Activated CD4-positive, alpha-beta T cell treated with anti-CD3 and anti-CD28 coated beads, Interleukin-2, amount 10 ng/mL, durations not matched to agents 7 days and 5 days (primary cell): ENCODE results near the gene SKIDA1. TPM values are rescaled to one million over a fixed set of nuclear protein-coding genes. Genes with fewer than 3 reads are reported as not detected.

Experiments
- CTCF ChIA-PET: fragments of 350-600 bp; sonication (Branson Sonifier 250); formaldehyde crosslinking; loops from one replicate; lab custom pipeline; 2021; ENCODE audit warnings: antibody characterized with exemption; lab: Charles Lee
- POLR2A ChIA-PET: fragments of 350-600 bp; sonication (Branson Sonifier 250); formaldehyde crosslinking; loops from one replicate; lab custom pipeline; 2021; ENCODE audit warnings: antibody characterized with exemption; lab: Charles Lee
- DNase-seq: peaks from one replicate; pipeline ENCODE4 v3.0.0-alpha.2; 2020
- H3K27ac Mint-ChIP-seq: one replicate; pipeline ENCODE4 v1.8.0; 2021; ENCODE audit warnings: mild to moderate bottlenecking, moderate library complexity, mixed read lengths
- H3K27me3 Mint-ChIP-seq: one replicate; pipeline ENCODE4 v1.8.0; 2021; ENCODE audit warnings: mixed read lengths
- H3K36me3 Mint-ChIP-seq: one replicate; pipeline ENCODE4 v1.8.0; 2021; ENCODE audit warnings: low read depth, mixed read lengths
- H3K4me1 Mint-ChIP-seq: one replicate; pipeline ENCODE4 v1.8.0; 2021; ENCODE audit warnings: mixed read lengths
- H3K4me3 Mint-ChIP-seq: one replicate; pipeline ENCODE4 v1.8.0; 2021; ENCODE audit warnings: mild to moderate bottlenecking, moderate library complexity, mixed read lengths
- H3K9me3 Mint-ChIP-seq: one replicate; pipeline ENCODE4 v1.8.0; 2021; ENCODE audit warnings: mixed read lengths
- total RNA-seq, 2 experiments: library from RNA; stranded (reverse); gene quantifications; one replicate each; pipeline ENCODE4 v1.2.3, GENCODE V29; 2021

SKIDA1 gene
- total RNA-seq, 2 experiments from 2014 or later = 0.12 to 0.33 TPM

DNA sequence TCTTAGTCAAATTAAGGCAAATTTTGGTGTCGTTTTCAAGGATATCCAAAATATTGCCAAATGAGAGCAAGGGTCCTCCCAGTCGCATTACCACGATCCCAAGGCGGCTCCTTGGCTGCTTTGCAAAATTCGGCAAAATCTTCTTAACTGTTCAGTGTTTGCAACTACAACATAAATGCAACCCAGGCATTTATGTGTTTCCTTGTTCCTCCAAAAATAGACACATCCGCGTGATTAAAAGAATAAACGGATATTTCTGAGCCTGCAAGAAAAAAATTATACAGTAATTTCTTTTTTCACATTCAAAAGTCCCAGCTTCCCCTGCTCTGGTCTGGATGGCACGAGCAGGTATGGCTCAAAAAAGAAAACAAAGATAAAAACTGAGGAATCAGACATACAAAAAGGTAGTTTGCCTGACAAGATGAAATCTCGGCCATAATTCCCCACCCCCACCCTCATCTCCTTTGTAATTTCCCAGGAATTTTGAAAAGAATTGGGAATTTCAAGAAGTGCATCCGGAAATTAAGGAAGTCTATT lies 6.0 kb downstream of the SKIDA1 start:
- Mint-ChIP-seq H3K9me3 (no peaks in the 10 kb centered on the region), H3K4me1 (peaks cover 42% of the 10 kb centered on the region), H3K27ac (peak overlapping the region; percentile 62), H3K36me3 (peaks cover 3% of the 10 kb centered on the region), H3K4me3 (peak overlapping the region; percentile 70), H3K27me3 (peaks cover 64% of the 10 kb centered on the region)
- DNase-seq = no peak
- POLR2A ChIA-PET = no interaction called here
- CTCF ChIA-PET = interaction anchor here (1.7 kb wide), 1 partner anchor 23 kb away, joined by 9 read pairs; no protein-coding TSS in a partner anchor

DNA sequence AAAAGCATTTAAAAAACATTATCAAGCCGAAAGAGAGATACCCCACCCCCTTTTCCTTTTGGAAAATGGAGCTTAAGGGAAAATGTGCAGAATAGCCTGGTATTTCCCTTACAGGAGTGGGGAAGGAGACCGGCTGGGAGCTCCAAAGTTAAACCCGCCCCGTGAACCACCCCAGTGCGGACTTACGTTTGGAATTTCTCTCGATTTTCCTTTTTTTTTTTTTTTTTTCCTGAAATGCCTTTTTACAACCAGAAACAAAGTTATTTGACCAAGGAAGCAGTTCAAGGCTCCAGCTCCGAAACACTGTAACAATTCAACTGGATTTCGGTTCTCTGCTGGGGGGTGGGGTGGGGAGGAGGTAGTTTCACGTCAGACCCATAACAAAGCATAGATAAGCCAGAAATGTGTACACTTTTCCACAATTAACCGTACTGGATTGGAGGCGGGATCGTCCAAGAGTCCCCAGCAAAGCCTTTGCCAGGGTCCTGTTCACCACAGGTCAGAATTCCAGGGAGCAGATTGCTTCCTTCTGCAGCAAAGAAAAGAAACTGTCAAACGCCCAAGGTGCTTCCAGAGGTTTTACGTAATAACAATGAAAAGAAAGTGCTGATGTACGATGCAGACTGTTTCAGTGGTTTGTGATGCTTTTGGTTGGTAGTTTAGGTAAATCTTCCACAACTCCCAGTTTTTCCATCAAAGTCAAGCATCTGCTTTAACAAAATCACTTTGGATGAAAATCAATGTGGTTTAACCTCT lies 6.7 kb downstream of the SKIDA1 start:
- H3K36me3 Mint-ChIP-seq = peaks cover 3% of the 10 kb centered on the region
- CTCF ChIA-PET = interaction anchor here (0.6 to 1.7 kb wide), 6 partner anchors 11 to 1937 kb away, joined by 3 to 9 read pairs (median 3); no protein-coding TSS in a partner anchor

DNA sequence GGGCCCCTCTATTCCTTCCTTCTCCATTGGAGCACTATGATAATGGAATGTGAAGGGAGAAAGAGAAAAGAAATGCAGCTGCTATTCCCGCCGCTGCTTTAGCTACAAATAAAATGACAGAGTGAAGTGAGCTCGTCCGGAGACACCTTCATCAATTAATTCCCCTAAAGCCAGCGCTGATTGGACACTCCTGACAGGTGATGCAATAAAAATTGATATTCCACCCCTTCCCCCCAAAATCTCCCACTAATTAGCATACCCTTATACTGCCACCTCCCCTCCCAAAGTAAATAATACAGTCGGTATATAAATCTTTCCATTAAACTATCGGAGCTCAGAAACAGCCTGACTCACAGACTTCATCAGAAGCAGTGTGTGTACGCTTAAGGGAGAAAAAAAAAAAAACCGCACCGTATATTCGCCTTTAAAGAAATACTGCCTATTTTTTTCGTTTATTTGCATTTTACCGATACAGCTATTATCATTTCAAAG lies 7.3 kb downstream of the SKIDA1 start:
- Mint-ChIP-seq H3K27me3 (peaks cover 73% of the 10 kb centered on the region), H3K4me1 (peaks cover 42% of the 10 kb centered on the region), H3K27ac (peak overlapping the region; percentile 54), H3K4me3 (peak overlapping the region; percentile 70), H3K36me3 (peaks cover 3% of the 10 kb centered on the region), H3K9me3 (no peaks in the 10 kb centered on the region)
- no peak for DNase-seq
- ChIA-PET POLR2A (interaction anchor here (0.6 kb wide), 1 partner anchor 19 kb away, joined by 5 read pairs; no protein-coding TSS in a partner anchor), CTCF (interaction anchor here (0.6 to 1.7 kb wide), 5 partner anchors 10 to 1937 kb away, joined by 3 to 9 read pairs (median 3); no protein-coding TSS in a partner anchor)

More for the DNA sequence above, 6.7 kb downstream of the SKIDA1 start:
- peaks cover 42% of the 10 kb centered on the region for H3K4me1 Mint-ChIP-seq
- no peaks in the 10 kb centered on the region for H3K9me3 Mint-ChIP-seq
- no peak for DNase-seq
- POLR2A ChIA-PET = no interaction called here
- H3K27ac Mint-ChIP-seq = peak overlapping the region; percentile 62
- H3K4me3 Mint-ChIP-seq = peak overlapping the region; percentile 70
- H3K27me3 Mint-ChIP-seq = peaks cover 67% of the 10 kb centered on the region

DNA sequence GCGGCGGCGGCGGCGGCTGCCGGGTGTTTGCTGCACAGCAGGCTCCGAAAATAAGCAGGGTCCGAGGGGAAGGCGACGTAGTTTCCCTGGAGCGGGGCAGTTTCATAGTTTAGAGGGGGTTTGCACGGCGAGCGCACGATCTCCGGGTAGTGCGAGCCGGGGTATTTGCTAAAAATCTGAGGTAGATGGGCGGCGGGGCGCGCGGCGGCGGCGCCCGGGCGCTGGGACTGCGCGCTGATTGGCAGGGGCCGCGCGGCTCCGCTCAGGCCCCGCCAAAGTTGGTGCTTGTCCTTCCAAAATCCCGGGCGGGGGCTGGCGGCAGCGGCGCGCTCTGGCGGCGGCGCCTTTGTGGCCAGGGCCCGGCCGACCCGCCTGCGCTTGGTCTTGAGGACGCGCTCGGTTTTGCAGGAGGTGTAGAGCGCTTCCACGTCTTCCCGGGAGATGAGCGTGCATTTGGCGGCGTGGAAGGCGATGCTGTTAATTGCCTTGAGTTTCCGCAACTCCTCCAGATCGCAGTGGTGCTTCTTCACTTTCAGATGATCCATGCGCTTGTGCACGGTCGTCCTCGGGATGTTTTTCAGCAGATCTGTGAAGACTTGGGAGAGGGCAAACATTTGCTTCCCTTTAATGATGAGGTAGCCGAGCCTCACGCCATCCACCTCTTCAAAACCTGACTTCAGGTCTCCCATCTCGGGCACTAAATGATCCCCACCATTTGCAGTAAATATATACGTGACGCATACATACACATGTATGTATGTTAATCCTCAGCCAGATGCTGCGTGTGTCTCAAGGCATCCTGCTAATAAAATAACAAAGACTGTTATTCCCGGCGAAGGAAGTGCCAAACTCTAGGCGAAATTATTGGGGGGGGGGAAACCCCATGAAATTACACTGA lies 8.1 kb downstream of the SKIDA1 start:
- Mint-ChIP-seq H3K4me3 (peak overlapping the region; percentile 70), H3K9me3 (no peaks in the 10 kb centered on the region), H3K27me3 (peaks cover 80% of the 10 kb centered on the region), H3K36me3 (peaks cover 3% of the 10 kb centered on the region), H3K27ac (peak overlapping the region; percentile 68), H3K4me1 (peaks cover 42% of the 10 kb centered on the region)
- no peak for DNase-seq
- POLR2A ChIA-PET = interaction anchor here (0.6 kb wide), 1 partner anchor 20 kb away, joined by 5 read pairs; no protein-coding TSS in a partner anchor
- CTCF ChIA-PET = interaction anchor here (1.4 to 3.7 kb wide), 3 partner anchors 9 to 21 kb away, joined by 3 to 16 read pairs (median 9); no protein-coding TSS in a partner anchor

DNA sequence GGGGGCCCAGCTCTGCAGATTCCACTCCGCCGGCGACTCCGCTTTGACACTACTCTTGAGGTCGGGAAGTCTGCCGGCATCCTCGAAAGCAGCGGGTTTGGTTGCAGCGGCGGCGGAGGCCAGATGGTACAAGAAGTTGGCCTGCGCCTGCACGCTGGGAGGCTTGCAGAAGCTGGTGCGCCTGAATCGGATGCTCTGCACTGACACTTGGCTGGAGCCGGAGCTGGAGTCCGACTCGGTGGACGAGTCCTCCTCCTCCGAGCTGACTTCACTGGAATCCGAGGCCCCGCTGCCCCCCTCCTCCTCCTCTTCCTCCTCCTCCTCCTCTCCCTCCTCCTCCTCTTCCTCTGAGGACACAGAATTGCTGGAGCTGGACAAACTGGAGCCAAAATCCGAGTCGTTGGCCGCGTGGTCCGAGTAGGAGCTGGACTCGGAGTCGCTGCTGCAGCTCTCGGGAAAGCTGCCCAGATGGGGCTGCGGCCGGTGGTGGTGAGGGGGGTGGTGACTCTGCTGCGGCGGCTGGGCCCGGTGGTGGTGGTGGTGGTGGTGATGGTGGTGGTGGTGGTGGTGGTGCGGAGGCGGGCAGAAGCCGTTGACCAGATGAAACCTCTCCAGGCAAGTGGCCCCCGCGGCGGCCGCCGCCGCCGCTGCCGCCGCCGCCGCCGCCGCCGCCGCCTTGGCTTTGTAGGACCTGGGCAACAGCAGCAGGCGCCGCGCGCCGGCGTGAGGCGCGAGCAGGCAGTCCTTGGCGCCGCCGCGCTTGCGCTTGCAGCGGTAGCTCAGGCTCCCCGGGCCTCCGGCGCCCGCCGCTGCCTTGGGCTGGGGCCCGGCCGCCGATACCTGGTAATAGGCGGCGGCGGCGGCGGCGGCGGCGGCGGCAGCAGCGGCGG lies 9.0 kb downstream of the SKIDA1 start:
- Mint-ChIP-seq H3K4me3 (peak overlapping the region; percentile 70), H3K9me3 (no peaks in the 10 kb centered on the region), H3K4me1 (peaks cover 42% of the 10 kb centered on the region), H3K27me3 (peaks cover 84% of the 10 kb centered on the region), H3K36me3 (peaks cover 3% of the 10 kb centered on the region), H3K27ac (no peak overlapping the region)
- CTCF ChIA-PET = interaction anchor here (0.5 to 3.7 kb wide), 2 partner anchors 20 to 120 kb away, joined by 3 to 16 read pairs; no protein-coding TSS in a partner anchor
- POLR2A ChIA-PET = no interaction called here
- peak; percentile 43 for DNase-seq

DNA sequence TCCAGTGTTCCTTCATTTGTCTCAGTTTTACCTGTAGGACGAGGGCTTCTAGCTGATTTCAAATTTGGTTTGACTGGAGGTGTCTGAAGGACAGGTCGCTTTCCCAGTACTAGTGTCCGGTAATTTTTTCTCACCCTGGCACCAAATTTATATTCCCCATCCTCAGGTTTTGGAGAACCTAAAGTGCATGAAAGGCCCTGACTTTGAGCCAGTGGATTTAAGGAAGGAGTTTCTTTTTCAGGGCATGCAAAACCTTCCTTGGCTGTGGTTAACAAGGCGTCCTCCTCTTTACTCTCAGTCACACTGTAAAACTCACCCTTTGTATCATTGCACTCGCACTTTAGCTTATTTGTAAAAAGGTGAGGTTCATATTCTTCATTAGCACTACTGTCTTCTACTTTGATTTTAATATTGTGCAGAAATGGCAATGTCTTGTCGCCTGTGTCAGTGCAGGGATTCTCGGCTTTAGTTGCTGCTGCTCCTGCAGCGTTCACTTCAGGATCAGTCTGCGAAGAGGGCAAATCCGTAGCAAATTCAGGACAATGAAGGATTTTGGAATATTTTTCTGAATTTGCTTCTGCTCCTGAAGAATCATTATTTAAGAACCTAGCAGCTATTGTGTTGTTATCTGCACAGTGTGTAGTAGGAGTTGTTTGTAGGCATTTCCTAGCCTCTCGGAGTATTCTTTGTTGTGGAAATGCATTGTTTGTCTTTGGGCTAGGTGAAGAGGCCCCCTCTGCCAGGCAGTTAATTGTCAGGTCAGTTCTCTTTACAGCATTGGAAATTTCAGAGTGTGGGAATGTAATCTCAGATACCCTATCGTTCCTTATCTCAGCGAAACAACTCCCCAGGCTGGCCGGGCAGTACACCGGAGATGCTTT lies 9.9 kb downstream of the SKIDA1 start:
- DNase-seq = no peak
- ChIA-PET POLR2A (no interaction called here), CTCF (interaction anchor here (3.7 kb wide), 1 partner anchor 19 kb away, joined by 16 read pairs; no protein-coding TSS in a partner anchor)
- Mint-ChIP-seq H3K27ac (no peak overlapping the region), H3K27me3 (peaks cover 84% of the 10 kb centered on the region), H3K4me3 (peak overlapping the region; percentile 36), H3K36me3 (peaks cover 3% of the 10 kb centered on the region), H3K9me3 (no peaks in the 10 kb centered on the region), H3K4me1 (peaks cover 38% of the 10 kb centered on the region)

DNA sequence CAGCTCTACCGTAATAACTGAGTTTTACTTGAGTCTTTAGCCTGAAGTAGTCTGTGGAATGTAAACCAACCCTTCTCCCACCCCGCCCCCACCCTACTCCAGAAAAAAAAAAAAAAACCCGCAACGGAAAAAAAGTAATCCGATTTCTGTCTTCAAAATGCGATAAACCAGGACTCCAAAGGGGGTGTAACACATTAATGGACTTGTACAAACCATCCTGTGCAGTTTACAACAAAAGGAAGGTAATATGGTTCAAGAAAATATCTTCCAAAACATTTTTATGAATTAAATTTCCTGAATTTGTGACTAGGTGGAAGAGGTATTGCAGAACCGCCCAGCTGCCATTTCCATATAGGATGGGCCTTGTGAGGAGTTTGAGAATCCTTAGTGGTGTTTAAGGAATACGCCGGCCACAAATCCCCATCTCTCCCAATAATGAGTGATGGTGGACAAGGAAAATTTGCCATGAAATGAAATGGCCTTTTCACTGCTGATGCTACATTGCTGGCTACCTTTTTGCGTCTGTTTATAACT lies 10.6 kb downstream of the SKIDA1 start:
- no peak overlapping the region for H3K4me3 Mint-ChIP-seq

DNA sequence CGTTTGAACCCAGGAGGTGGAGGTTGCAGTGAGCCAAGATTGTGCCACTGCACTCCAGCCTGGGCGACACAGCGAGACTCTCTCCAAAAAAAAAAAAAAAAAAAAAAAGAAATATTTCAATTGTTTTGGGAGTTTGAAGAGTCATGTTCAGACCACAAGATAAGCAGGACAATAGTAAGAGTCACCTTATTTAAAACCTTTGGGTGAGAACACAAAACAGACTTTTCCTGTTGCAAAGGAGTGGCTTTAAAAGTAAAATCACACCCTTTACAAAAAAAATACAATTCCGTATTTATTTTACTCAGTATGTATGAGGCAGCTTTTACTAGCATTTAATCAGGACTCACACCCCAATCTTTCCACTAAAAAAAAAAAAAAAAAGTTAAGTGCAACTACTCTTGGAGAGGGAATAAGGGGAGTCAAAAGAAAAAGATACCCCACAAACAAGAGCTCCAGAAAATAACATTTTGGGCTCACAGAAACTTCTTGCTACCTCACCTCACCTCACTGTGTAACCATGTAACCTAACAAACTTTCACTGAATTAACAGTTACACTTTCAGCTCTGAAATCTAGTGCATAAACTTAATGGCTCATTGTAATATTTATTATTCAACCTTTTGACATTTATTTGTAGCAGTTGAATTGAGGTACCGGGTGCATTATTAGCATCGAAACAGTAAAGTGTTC lies 11.2 kb downstream of the SKIDA1 start:
- Mint-ChIP-seq H3K4me3 (no peak overlapping the region), H3K27me3 (peaks cover 75% of the 10 kb centered on the region), H3K9me3 (no peaks in the 10 kb centered on the region), H3K27ac (no peak overlapping the region), H3K36me3 (peaks cover 3% of the 10 kb centered on the region), H3K4me1 (peaks cover 27% of the 10 kb centered on the region)
- POLR2A ChIA-PET = no interaction called here
- DNase-seq = no peak
- CTCF ChIA-PET = interaction anchor here (3.7 kb wide), 1 partner anchor 18 kb away, joined by 16 read pairs; no protein-coding TSS in a partner anchor

More for the DNA sequence above, 10.6 kb downstream of the SKIDA1 start:
- ChIA-PET CTCF (interaction anchor here (3.7 kb wide), 1 partner anchor 19 kb away, joined by 16 read pairs; no protein-coding TSS in a partner anchor), POLR2A (no interaction called here)
- H3K27ac Mint-ChIP-seq = no peak overlapping the region
- H3K9me3 Mint-ChIP-seq = no peaks in the 10 kb centered on the region
- peaks cover 81% of the 10 kb centered on the region for H3K27me3 Mint-ChIP-seq
- no peak for DNase-seq
- H3K36me3 Mint-ChIP-seq = peaks cover 3% of the 10 kb centered on the region
- H3K4me1 Mint-ChIP-seq = peaks cover 33% of the 10 kb centered on the region

DNA sequence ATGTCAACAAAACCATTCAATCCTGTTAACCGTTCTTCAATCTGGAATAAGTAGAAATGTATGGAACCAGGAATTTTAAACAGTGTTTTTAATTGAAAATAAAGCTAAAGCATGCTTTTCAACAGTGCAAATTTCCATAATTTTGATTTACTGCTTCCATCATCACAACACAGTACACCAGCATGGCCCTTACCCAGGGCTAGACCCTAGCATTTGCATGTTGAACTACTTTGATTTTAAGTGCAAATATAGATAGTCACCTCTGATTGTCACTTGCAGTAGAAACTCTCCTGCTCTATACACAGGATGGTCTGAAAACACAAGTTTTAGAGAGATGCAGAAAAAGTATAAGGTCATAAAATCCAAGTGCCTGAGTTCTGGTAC lies 12.1 kb downstream of the SKIDA1 start:
- Mint-ChIP-seq H3K27ac (no peak overlapping the region), H3K4me3 (no peak overlapping the region), H3K9me3 (no peaks in the 10 kb centered on the region), H3K4me1 (peaks cover 18% of the 10 kb centered on the region), H3K36me3 (peaks cover 3% of the 10 kb centered on the region), H3K27me3 (peaks cover 72% of the 10 kb centered on the region)
- ChIA-PET CTCF (no interaction called here), POLR2A (no interaction called here)
- no peak for DNase-seq
